Hematopoietic multipotent progenitor cell treated with erythropoietin and hydrocortisone succinate and interleukin-3 and kit ligand, for 17 days (in vitro differentiated cells): Measurements from ENCODE around the gene TMPRSS7.

Experiments
- DNase-seq: peaks from one replicate; pipeline ENCODE4 v3.0.0-alpha.2; 2015; ENCODE audit warnings: low spot score

The TMPRSS7 gene

DNA sequence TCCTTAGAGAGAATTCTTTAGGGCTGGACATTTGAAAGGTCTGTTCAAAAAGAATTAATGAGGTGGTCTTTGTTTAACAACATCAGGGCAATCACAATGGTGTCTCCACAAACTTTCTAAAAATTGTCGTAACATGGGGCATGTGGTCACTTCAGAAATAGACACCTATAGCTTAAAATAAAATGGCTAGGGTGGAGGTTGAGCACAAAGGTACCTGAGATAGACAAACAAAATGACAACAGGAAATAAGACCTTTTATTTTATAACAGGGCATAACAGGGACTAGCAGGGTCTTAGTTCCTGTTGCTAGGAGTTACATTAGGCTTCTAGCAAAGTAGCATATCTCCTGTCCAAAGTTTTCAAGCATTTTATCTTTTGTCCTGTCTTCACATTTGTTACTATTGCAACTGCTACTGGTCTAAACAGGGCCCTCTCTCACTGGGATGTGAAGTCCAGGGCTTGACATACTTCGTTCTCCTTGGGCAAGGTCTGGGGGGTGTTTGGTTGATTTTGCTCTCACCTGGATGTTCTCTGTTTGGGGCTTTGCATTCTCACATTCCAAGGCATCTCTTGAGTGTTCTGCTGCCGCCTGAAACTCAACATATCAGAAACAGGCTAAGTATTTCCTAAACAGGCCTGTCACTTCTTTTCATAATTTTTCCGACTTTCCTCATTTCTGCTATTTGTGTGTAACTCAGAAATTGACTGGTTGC, 95.5 kb downstream of the TMPRSS7 start:
- no peak for DNase-seq

DNA sequence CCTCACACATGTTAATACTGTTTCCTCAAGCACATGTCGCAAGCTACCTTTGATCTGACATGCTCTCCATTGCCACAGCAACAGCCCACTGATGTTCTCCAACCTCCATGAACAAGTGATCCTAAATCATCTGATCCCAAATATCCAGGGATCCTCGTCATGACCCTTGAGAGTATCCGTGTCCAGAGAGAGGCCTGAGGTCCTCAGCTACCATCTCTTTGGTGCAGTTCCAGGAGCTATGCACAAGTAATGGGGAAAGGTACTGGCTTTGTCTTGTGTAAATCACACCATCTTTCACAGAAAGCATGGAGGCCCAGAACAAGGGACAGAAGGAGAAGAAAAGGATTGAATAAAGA, 96.1 kb downstream of the TMPRSS7 start:
- DNase-seq, result no peak
